ENCODE data around the gene FAAP20. TPM values are rescaled to one million over a fixed set of nuclear protein-coding genes. Genes with fewer than 3 reads are reported as not detected.

The FAAP20 gene
- total RNA-seq, 1 donor from 2014 or later = 37.3 TPM

Other genes starting within 250 kb of the FAAP20 start
- gene CFAP74, start 191.0 kb downstream of the FAAP20 start, total RNA-seq = not detected in 2 replicates
- not detected in 2 replicates for gene GABRD, start 175.4 kb downstream of the FAAP20 start, total RNA-seq
- gene PRKCZ, start 144.4 kb downstream of the FAAP20 start, total RNA-seq = 0.27 TPM in 1 of 2 replicates, not detected in the other
- 12.1 and 15.2 TPM in 2 replicates for gene SKI, start 33.5 kb upstream of the FAAP20 start, total RNA-seq
- gene MORN1, start 196.8 kb upstream of the FAAP20 start, total RNA-seq = 8.8 and 14.2 TPM in 2 replicates
- 58.1 and 64.6 TPM in 2 replicates for gene RER1, start 197.1 kb upstream of the FAAP20 start, total RNA-seq
- gene PEX10, start 217.8 kb upstream of the FAAP20 start, total RNA-seq = 54.4 and 62.5 TPM in 2 replicates